Sigmoid colon (tissue), 4 donors: Measurements from ENCODE around the gene REN.

Experiments used
- CTCF ChIP-seq, 4 experiments: fragments of 450-650 bp in 3 of 4; fragments of 200-600 bp in 1 of 4; IDR thresholded peaks; one replicate each; pipeline ENCODE4 v1.5.1; 2016 to 2019; ENCODE audit warnings: antibody characterized with exemption in 4 of 4, mild to moderate bottlenecking in 3 of 4, moderate library complexity in 2 of 4
- EP300 ChIP-seq, 4 donors: sonication (generic); formaldehyde crosslinking; IDR thresholded peaks; one replicate each; pipeline ENCODE4 v1.6.1; 2017; ENCODE audit warnings: antibody characterized with exemption in 4 of 4
- POLR2A ChIP-seq, 2 donors: fragments of 450-650 bp; IDR thresholded peaks; one replicate each; pipeline ENCODE4 v1.6.1; 2016; ENCODE audit warnings: antibody characterized with exemption in 2 of 2, mild to moderate bottlenecking in 2 of 2, moderate library complexity in 2 of 2
- POLR2AphosphoS5 ChIP-seq, 4 donors: sonication (generic); formaldehyde crosslinking; IDR thresholded peaks; one replicate each; pipeline ENCODE4 v1.6.1; 2017; ENCODE audit warnings: antibody characterized with exemption in 4 of 4

GRCh38 chr1:204186597-204186996, 20.5 kb upstream of the REN start:
- TF ChIP-seq CTCF (IDR thresholded peaks at IDR 0.05) (no peak), POLR2AphosphoS5 (IDR thresholded peaks at IDR 0.05) (no peak), EP300 (IDR thresholded peaks at IDR 0.05) (no peak), POLR2A (IDR thresholded peaks at IDR 0.05) (no peak)
